ENCODE results near the gene RGS6.
"Not testable (repeated sequence)": the region's sequence is repeated elsewhere in the genome, so short reads cannot be mapped to it uniquely, and the experiment has no call there.

RGS6 gene

GRCh38 chr14:72454388-72455160 lies 522.3 kb downstream of the RGS6 start:
- no peak for DNase-seq (ENCODE audit: low spot score)

GRCh38 chr14:72457641-72458040 lies 525.4 kb downstream of the RGS6 start:
- no peak for DNase-seq (ENCODE audit: low spot score)

GRCh38 chr14:72462056-72462455 lies 529.8 kb downstream of the RGS6 start:
- no peak for DNase-seq (ENCODE audit: low spot score)

- no peak for DNase-seq (ENCODE audit: low spot score)
Measured at GRCh38 chr14:72463291-72463866, 531.1 kb downstream of the RGS6 start.

- no peak for DNase-seq (ENCODE audit: low spot score)
Measured at GRCh38 chr14:72464226-72464625, 532.0 kb downstream of the RGS6 start.

- no peak for DNase-seq (ENCODE audit: low spot score)
Measured at GRCh38 chr14:72466325-72466724, 534.1 kb downstream of the RGS6 start.

GRCh38 chr14:72471346-72471745 lies 539.1 kb downstream of the RGS6 start:
- no peak for DNase-seq (ENCODE audit: low spot score)

GRCh38 chr14:72472845-72473244 lies 540.6 kb downstream of the RGS6 start:
- DNase-seq (ENCODE audit: low spot score), result no peak

- DNase-seq (ENCODE audit: low spot score), result peak; percentile 61
Measured at GRCh38 chr14:72476657-72477499, 544.6 kb downstream of the RGS6 start.

- not testable (repeated sequence) for DNase-seq (ENCODE audit: low spot score)
Measured at GRCh38 chr14:72477578-72477977, 545.3 kb downstream of the RGS6 start.

- DNase-seq (ENCODE audit: low spot score), result no peak
Measured at GRCh38 chr14:72478471-72478893, 546.3 kb downstream of the RGS6 start.

- DNase-seq (ENCODE audit: low spot score), result no peak
Measured at GRCh38 chr14:72479461-72479931, 547.3 kb downstream of the RGS6 start.

- DNase-seq (ENCODE audit: low spot score), result no peak
Measured at GRCh38 chr14:72480464-72481243, 548.4 kb downstream of the RGS6 start.

- DNase-seq (ENCODE audit: low spot score), result no peak
Measured at GRCh38 chr14:72483311-72483710, 551.1 kb downstream of the RGS6 start.

GRCh38 chr14:72485695-72486094 lies 553.5 kb downstream of the RGS6 start:
- DNase-seq (ENCODE audit: low spot score), result no peak

- DNase-seq (ENCODE audit: low spot score), result no peak
Measured at GRCh38 chr14:72488514-72488913, 556.3 kb downstream of the RGS6 start.

- DNase-seq (ENCODE audit: low spot score), result no peak
Measured at GRCh38 chr14:72492196-72492595, 560.0 kb downstream of the RGS6 start.

- DNase-seq (ENCODE audit: low spot score), result no peak
Measured at GRCh38 chr14:72495668-72496067, 563.4 kb downstream of the RGS6 start.

- no peak for DNase-seq (ENCODE audit: low spot score)
Measured at GRCh38 chr14:72498646-72499045, 566.4 kb downstream of the RGS6 start.

GRCh38 chr14:72499746-72500145 lies 567.5 kb downstream of the RGS6 start:
- DNase-seq (ENCODE audit: low spot score), result no peak

- no peak for DNase-seq (ENCODE audit: low spot score)
Measured at GRCh38 chr14:72500234-72500838, 568.1 kb downstream of the RGS6 start.

Data from CD4-positive, alpha-beta T cell treated with Interleukin-6 at 100 ng/mL for 8 hours (primary cell).